ENCODE data around the gene TBL1X. TPM values are rescaled to one million over a fixed set of nuclear protein-coding genes. Genes with fewer than 3 reads are reported as not detected.

Gene TBL1X
- total RNA-seq, 1 donor from 2014 or later: 32.5 TPM

- Mint-ChIP-seq H3K36me3 (ENCODE audit: low read depth) (peaks cover 10% of the 10 kb centered on the region), H3K27me3 (ENCODE audit: low read depth) (no peaks in the 10 kb centered on the region), H3K9me3 (peaks cover 4% of the 10 kb centered on the region), H3K27ac (ENCODE audit: unreplicated experiment) (no peak overlapping the region), H3K4me3 (no peak overlapping the region), H3K4me1 (no peaks in the 10 kb centered on the region)
- DNase-seq (ENCODE audit: low read depth, low spot score): no peak
- no peak for TF ChIP-seq CTCF (conservative IDR thresholded peaks at IDR 0.05)
These were observed 174.0 kb downstream of the TBL1X start for GRCh38 chrX:9638871-9639270.

- H3K27me3 Mint-ChIP-seq (ENCODE audit: low read depth): no peaks in the 10 kb centered on the region
- H3K36me3 Mint-ChIP-seq (ENCODE audit: low read depth): peaks cover 7% of the 10 kb centered on the region
- peaks cover 5% of the 10 kb centered on the region for H3K4me1 Mint-ChIP-seq
- H3K9me3 Mint-ChIP-seq: peaks cover 1% of the 10 kb centered on the region
- DNase-seq (ENCODE audit: low read depth, low spot score): no peak
- no peak for TF ChIP-seq CTCF (conservative IDR thresholded peaks at IDR 0.05)
- no peak overlapping the region for H3K27ac Mint-ChIP-seq (ENCODE audit: unreplicated experiment)
- H3K4me3 Mint-ChIP-seq: no peak overlapping the region
These were observed 177.6 kb downstream of the TBL1X start for GRCh38 chrX:9642270-9642995.

- Mint-ChIP-seq H3K36me3 (ENCODE audit: low read depth) (peaks cover 6% of the 10 kb centered on the region), H3K4me3 (no peak overlapping the region), H3K9me3 (no peaks in the 10 kb centered on the region), H3K27ac (ENCODE audit: unreplicated experiment) (no peak overlapping the region), H3K4me1 (peaks cover 5% of the 10 kb centered on the region), H3K27me3 (ENCODE audit: low read depth) (no peaks in the 10 kb centered on the region)
- no peak for DNase-seq (ENCODE audit: low read depth, low spot score)
- TF ChIP-seq CTCF (conservative IDR thresholded peaks at IDR 0.05): no peak
These were observed 178.9 kb downstream of the TBL1X start for GRCh38 chrX:9643807-9644206.

- no peaks in the 10 kb centered on the region for H3K27me3 Mint-ChIP-seq (ENCODE audit: low read depth)
These were observed 179.5 kb downstream of the TBL1X start for GRCh38 chrX:9644335-9644734.

GRCh38 chrX:9646471-9647224 is 181.8 kb downstream of the TBL1X start:
- no peak for DNase-seq (ENCODE audit: low read depth, low spot score)
- no peak for TF ChIP-seq CTCF (conservative IDR thresholded peaks at IDR 0.05)
- H3K4me3 Mint-ChIP-seq: no peak overlapping the region
- H3K9me3 Mint-ChIP-seq: no peaks in the 10 kb centered on the region
- peaks cover 11% of the 10 kb centered on the region for H3K4me1 Mint-ChIP-seq
- no peak overlapping the region for H3K27ac Mint-ChIP-seq (ENCODE audit: unreplicated experiment)
- no peaks in the 10 kb centered on the region for H3K27me3 Mint-ChIP-seq (ENCODE audit: low read depth)
- H3K36me3 Mint-ChIP-seq (ENCODE audit: low read depth): peaks cover 8% of the 10 kb centered on the region

More at GRCh38 chrX:9644335-9644734, 179.5 kb downstream of the TBL1X start:
- no peak for TF ChIP-seq CTCF (conservative IDR thresholded peaks at IDR 0.05)
- Mint-ChIP-seq H3K27ac (ENCODE audit: unreplicated experiment) (no peak overlapping the region), H3K4me3 (no peak overlapping the region), H3K36me3 (ENCODE audit: low read depth) (peaks cover 6% of the 10 kb centered on the region), H3K9me3 (no peaks in the 10 kb centered on the region), H3K4me1 (peaks cover 5% of the 10 kb centered on the region)
- no peak for DNase-seq (ENCODE audit: low read depth, low spot score)

Data from neural crest cell (in vitro differentiated cells).